ENCODE data around the gene HS6ST3. TPM values are rescaled to one million over a fixed set of nuclear protein-coding genes. Genes with fewer than 3 reads are reported as not detected.

The HS6ST3 gene
- total and polyA plus RNA-seq, 9 of the 15 experiments (the other 6 are each of a cell fraction or from before 2014, with no cell fraction given), result not detected

- no peak for TF ChIP-seq ZNF318 (IDR thresholded peaks at IDR 0.05; ENCODE audit: borderline replicate concordance in 1 of 2, low read depth in 1 of 2)
- TF ChIP-seq SP1 (CRISPR knock-in tag; IDR thresholded peaks at IDR 0.05), result no peak
- TF ChIP-seq MYNN (IDR thresholded peaks at IDR 0.05), result no peak
- no peak for TF ChIP-seq MYNN (CRISPR knock-in tag; IDR thresholded peaks at IDR 0.05)
Measured at GRCh38 chr13:96342286-96342685, 252.4 kb downstream of the HS6ST3 start (continued).
